HCT116 (cell line): ENCODE data around the gene PTPN18. TPM values are rescaled to one million over a fixed set of nuclear protein-coding genes. Genes with fewer than 3 reads are reported as not detected.

ENCODE experiments used
- ATAC-seq: fragments of 200-7000 bp; cut with Tn5 transposase; 2 replicates; pipeline ENCODE4 v1.9.1; 2020; ENCODE audit warnings: mild to moderate bottlenecking, moderate library complexity
- BruUV-seq: library from RNA; stranded (reverse); fragments of 400-500 nt; replicated peaks from 2 replicates; lab custom pipeline; 2021; lab: Mats Ljungman, UMichigan
- CTCF ChIA-PET: fragments of 300-600 bp; sonication (Branson Sonifier 250); formaldehyde crosslinking; loops from one replicate; lab custom pipeline; 2021; ENCODE audit warnings: antibody characterized with exemption; lab: Charles Lee
- POLR2A ChIA-PET: fragments of 300-600, 350-600 bp; sonication (Branson Sonifier 250); formaldehyde crosslinking; loops from one replicate; lab custom pipeline; 2021; ENCODE audit warnings: antibody characterized with exemption; lab: Charles Lee
- RAD21 ChIA-PET, 2 experiments: fragments of 300-600 bp; sonication (Branson Sonifier 250); formaldehyde crosslinking; loops; one replicate each; lab custom pipeline; 2023; ENCODE audit warnings: low total read pairs in 2 of 2; ENCODE audit not compliant: uncharacterized antibody in 2 of 2, unreplicated experiment in 2 of 2, low non-redundant PET in 1 of 2; lab: Charles Lee
- DNase-seq: peaks from one replicate; pipeline ENCODE4 v3.0.0-alpha.2; 2010; ENCODE audit warnings: low read depth, low spot score
- H2AFZ ChIP-seq: fragments of 200-600 bp; shearing (Covaris generic), sonication (generic); 2 replicates; pipeline ENCODE4 v1.6.1; 2017; ENCODE audit warnings: low read depth, mixed run types, mixed read lengths, antibody characterized with exemption, low read length; ENCODE audit not compliant: poor library complexity, severe bottlenecking
- H3K27ac ChIP-seq: 2 replicates; pipeline ENCODE4 v1.5.1; 2012; ENCODE audit warnings: low read depth, low read length
- H3K27me3 ChIP-seq: fragments of 200-600 bp; sonication (generic); 2 replicates; pipeline ENCODE4 v1.6.1; 2016; ENCODE audit warnings: mixed run types, low read length, mixed read lengths; ENCODE audit not compliant: insufficient read depth
- H3K36me3 ChIP-seq, 2 experiments: fragments of 200-500 bp in 1 of 2; fragments of 200-600 bp in 1 of 2; sonication (Bioruptor generic) in 1 of 2; sonication (generic) in 1 of 2; 2 replicates each; pipeline versions ENCODE4 v1.5.1 to v1.6.1; 2014 to 2016; ENCODE audit warnings: low read length in 2 of 2, inconsistent platforms in 1 of 2, mixed read lengths in 1 of 2, mixed run types in 1 of 2; ENCODE audit not compliant: insufficient read depth in 2 of 2, control insufficient read depth in 1 of 2
- H3K4me1 ChIP-seq, 2 experiments: fragments of 200-600 bp in 1 of 2; sonication (generic) in 1 of 2; 2 replicates each; pipeline versions ENCODE4 v1.5.1 to v1.6.1; 2012 to 2017; ENCODE audit warnings: low read length in 2 of 2, inconsistent platforms in 1 of 2, mild to moderate bottlenecking in 1 of 2, mixed read lengths in 1 of 2, mixed run types in 1 of 2, moderate library complexity in 1 of 2; ENCODE audit not compliant: insufficient read depth in 2 of 2, control insufficient read depth in 1 of 2
- H3K4me2 ChIP-seq: fragments of 200-600 bp; sonication (generic); 2 replicates; pipeline ENCODE4 v1.6.1; 2017; ENCODE audit warnings: mixed run types, low read length, mixed read lengths
- H3K4me3 ChIP-seq, 2 experiments: fragments of 200-600 bp in 1 of 2; sonication (generic) in 1 of 2; replicated peaks in 1 of 2; 2 replicates each; pipeline ENCODE4 v1.5.1; 2011 to 2016; ENCODE audit warnings: low read length in 2 of 2, control low read depth in 1 of 2, low read depth in 1 of 2, mild to moderate bottlenecking in 1 of 2, mixed read lengths in 1 of 2, mixed run types in 1 of 2
- H3K79me2 ChIP-seq: fragments of 200-600 bp; sonication (generic); 2 replicates; pipeline ENCODE4 v1.6.1; 2017; ENCODE audit warnings: mild to moderate bottlenecking, mixed run types, low read length, moderate library complexity, mixed read lengths; ENCODE audit not compliant: insufficient read depth
- H3K9ac ChIP-seq: fragments of 200-600 bp; sonication (generic); 2 replicates; pipeline ENCODE4 v1.6.1; 2016; ENCODE audit warnings: low read length, mixed read lengths
- H3K9me2 ChIP-seq: fragments of 200-600 bp; sonication (generic), shearing (Covaris generic); 2 replicates; pipeline ENCODE4 v1.6.1; 2017; ENCODE audit warnings: mixed run types, mild to moderate bottlenecking, moderate library complexity; ENCODE audit not compliant: insufficient read depth
- H3K9me3 ChIP-seq, 2 experiments: fragments of 200-500 bp in 1 of 2; fragments of 200-600 bp in 1 of 2; sonication (Bioruptor generic) in 1 of 2; sonication (generic) in 1 of 2; 2 replicates each; pipeline ENCODE4 v1.6.1; 2014 to 2017; ENCODE audit warnings: low read length in 2 of 2, mixed read lengths in 2 of 2, inconsistent platforms in 1 of 2, low read depth in 1 of 2, mild to moderate bottlenecking in 1 of 2, mixed run types in 1 of 2, moderate library complexity in 1 of 2; ENCODE audit not compliant: control insufficient read depth in 1 of 2, insufficient read depth in 1 of 2
- H4K20me1 ChIP-seq: fragments of 200-600 bp; sonication (generic), shearing (Covaris generic); 2 replicates; pipeline ENCODE4 v1.6.1; 2017; ENCODE audit warnings: mixed run types, mild to moderate bottlenecking, moderate library complexity; ENCODE audit not compliant: insufficient read depth
- CBX3 ChIP-seq: IDR thresholded peaks from 2 replicates; pipeline ENCODE4 v1.6.1; 2012; ENCODE audit warnings: low read depth
- CEBPB ChIP-seq: IDR thresholded peaks from 2 replicates; pipeline ENCODE4 v1.6.1; 2012; ENCODE audit warnings: low read depth
- EGR1 ChIP-seq: IDR thresholded peaks from 2 replicates; pipeline ENCODE4 v1.6.1; 2012; ENCODE audit warnings: low read depth
- ELF1 ChIP-seq: IDR thresholded peaks from 2 replicates; pipeline ENCODE4 v1.6.1; 2012; ENCODE audit warnings: low read depth, borderline replicate concordance
- EZH2 ChIP-seq: fragments of 200-600 bp; sonication (generic); IDR thresholded peaks from 2 replicates; pipeline ENCODE4 v1.6.1; 2017; ENCODE audit warnings: antibody characterized with exemption, mixed run types
- EZH2phosphoT487 ChIP-seq: fragments of 200-600 bp; IDR thresholded peaks from 2 replicates; pipeline ENCODE4 v1.6.1; 2018; ENCODE audit warnings: antibody characterized with exemption, borderline replicate concordance
- JUND ChIP-seq: IDR thresholded peaks from 2 replicates; pipeline ENCODE4 v1.6.1; 2012
- MAX ChIP-seq: IDR thresholded peaks from 2 replicates; pipeline ENCODE4 v1.6.1; 2012
- POLR2AphosphoS5 ChIP-seq: IDR thresholded peaks from 2 replicates; pipeline ENCODE4 v1.6.1; 2011; ENCODE audit warnings: mild to moderate bottlenecking, low read depth, low read length, moderate library complexity
- RAD21 ChIP-seq: IDR thresholded peaks from 2 replicates; pipeline ENCODE4 v1.6.1; 2012; ENCODE audit warnings: low read depth, mild to moderate bottlenecking
- REST ChIP-seq: IDR thresholded peaks from 2 replicates; pipeline ENCODE4 v1.6.1; 2012; ENCODE audit warnings: low read depth
- SP1 ChIP-seq: IDR thresholded peaks from 2 replicates; pipeline ENCODE4 v1.6.1; 2012; ENCODE audit warnings: low read depth
- YY1 ChIP-seq: IDR thresholded peaks from 2 replicates; pipeline ENCODE4 v1.6.1; 2011; ENCODE audit warnings: low read length, low read depth, moderate library complexity, mild to moderate bottlenecking; ENCODE audit not compliant: insufficient replicate concordance; ENCODE audit errors: extremely low read depth
- ZBTB33 ChIP-seq: IDR thresholded peaks from 2 replicates; pipeline ENCODE4 v1.6.1; 2011; ENCODE audit warnings: mild to moderate bottlenecking, low read length, moderate library complexity; ENCODE audit not compliant: insufficient replicate concordance; ENCODE audit errors: extremely low read depth
- ZFX ChIP-seq: fragments of 450-650 bp; IDR thresholded peaks from 2 replicates; pipeline ENCODE4 v1.6.1; 2017
- ZNF274 ChIP-seq: fragments of 200-500 bp; sonication (Bioruptor generic); IDR thresholded peaks from 2 replicates; pipeline ENCODE4 v1.6.1; 2014; ENCODE audit warnings: mild to moderate bottlenecking, low read depth, low read length, inconsistent platforms
- intact Hi-C: fragments of 100-400 bp; cut with micrococcal nuclease; formaldehyde crosslinking; loops from 2 replicates; pipeline ENCODE4 v1.10.0; 2022
- total RNA-seq: library from RNA; stranded (reverse); gene quantifications from one replicate; pipeline ENCODE4 v1.2.1, GENCODE V29; 2021; ENCODE audit not compliant: unreplicated experiment
- TF ChIP-seq, protein P1 (sequence below), 3 experiments: fragments of 200-600 bp in 1 of 3; sonication (generic) in 1 of 3; IDR thresholded peaks in 2 of 3; conservative IDR thresholded peaks in 1 of 3; 2 replicates each; pipeline ENCODE4 v1.5.1; 2012 to 2017; ENCODE audit warnings: low read depth in 2 of 3, low read length in 2 of 3, antibody characterized with exemption in 1 of 3, borderline replicate concordance in 1 of 3, control low read depth in 1 of 3, mild to moderate bottlenecking in 1 of 3, mixed read lengths in 1 of 3, mixed run types in 1 of 3, moderate library complexity in 1 of 3; ENCODE audit not compliant: insufficient read depth in 1 of 3
- TF ChIP-seq, protein P2 (sequence below): IDR thresholded peaks from 2 replicates; pipeline ENCODE4 v1.6.1; 2012

Gene PTPN18
- total RNA-seq, 1 experiment from 2014 or later: 52.4 TPM

DNA sequence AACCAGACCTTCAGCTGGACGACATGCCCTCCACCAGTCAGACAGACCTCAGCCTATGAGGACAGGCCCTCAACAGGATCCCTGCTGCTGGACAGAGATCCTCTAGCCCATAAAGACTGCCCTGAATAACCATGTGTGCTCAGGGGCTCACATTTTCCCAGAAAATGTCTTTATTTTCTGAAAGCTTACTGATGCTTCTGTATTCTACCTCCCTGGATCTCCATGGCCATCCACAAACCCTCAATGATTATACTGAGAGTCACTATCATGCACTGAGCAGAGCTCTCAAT, 1.8 kb upstream of the PTPN18 start:
- ATAC-seq (no peak), DNase-seq (no peak)
- no peak overlapping the region for H3K9ac ChIP-seq
- no peaks in the 10 kb centered on the region; the same call in none of the 2 replicates for H3K79me2 ChIP-seq
- CTCF ChIA-PET: no interaction called here
- H3K27ac ChIP-seq: no peak overlapping the region
- H3K4me3 ChIP-seq: no peak overlapping the region
- H3K36me3 ChIP-seq: no peaks in the 10 kb centered on the region
- intact Hi-C loops: no loop called here
- TF ChIP-seq, protein P1, sequence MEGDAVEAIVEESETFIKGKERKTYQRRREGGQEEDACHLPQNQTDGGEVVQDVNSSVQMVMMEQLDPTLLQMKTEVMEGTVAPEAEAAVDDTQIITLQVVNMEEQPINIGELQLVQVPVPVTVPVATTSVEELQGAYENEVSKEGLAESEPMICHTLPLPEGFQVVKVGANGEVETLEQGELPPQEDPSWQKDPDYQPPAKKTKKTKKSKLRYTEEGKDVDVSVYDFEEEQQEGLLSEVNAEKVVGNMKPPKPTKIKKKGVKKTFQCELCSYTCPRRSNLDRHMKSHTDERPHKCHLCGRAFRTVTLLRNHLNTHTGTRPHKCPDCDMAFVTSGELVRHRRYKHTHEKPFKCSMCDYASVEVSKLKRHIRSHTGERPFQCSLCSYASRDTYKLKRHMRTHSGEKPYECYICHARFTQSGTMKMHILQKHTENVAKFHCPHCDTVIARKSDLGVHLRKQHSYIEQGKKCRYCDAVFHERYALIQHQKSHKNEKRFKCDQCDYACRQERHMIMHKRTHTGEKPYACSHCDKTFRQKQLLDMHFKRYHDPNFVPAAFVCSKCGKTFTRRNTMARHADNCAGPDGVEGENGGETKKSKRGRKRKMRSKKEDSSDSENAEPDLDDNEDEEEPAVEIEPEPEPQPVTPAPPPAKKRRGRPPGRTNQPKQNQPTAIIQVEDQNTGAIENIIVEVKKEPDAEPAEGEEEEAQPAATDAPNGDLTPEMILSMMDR (IDR thresholded peaks at IDR 0.05 in 2 of 3, conservative IDR thresholded peaks at IDR 0.05 in 1 of 3; ENCODE audit: borderline replicate concordance in 1 of 3, insufficient read depth in 1 of 3, low read depth in 2 of 3, low read length in 2 of 3): no peak
- no peak for TF ChIP-seq EZH2phosphoT487
- TF ChIP-seq RAD21: no peak
- TF ChIP-seq CBX3: no peak
- TF ChIP-seq POLR2AphosphoS5: no peak
- no peak for TF ChIP-seq CEBPB
- no peak for TF ChIP-seq ZFX
- no peak for TF ChIP-seq SP1
- no peak for TF ChIP-seq EGR1
- TF ChIP-seq EZH2: no peak
- TF ChIP-seq MAX: no peak
- TF ChIP-seq, protein P2, sequence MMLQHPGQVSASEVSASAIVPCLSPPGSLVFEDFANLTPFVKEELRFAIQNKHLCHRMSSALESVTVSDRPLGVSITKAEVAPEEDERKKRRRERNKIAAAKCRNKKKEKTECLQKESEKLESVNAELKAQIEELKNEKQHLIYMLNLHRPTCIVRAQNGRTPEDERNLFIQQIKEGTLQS: no peak
- no peak for TF ChIP-seq YY1
- TF ChIP-seq JUND: no peak
- no peak for TF ChIP-seq REST
- TF ChIP-seq ELF1: no peak
- no peak for TF ChIP-seq ZBTB33
- TF ChIP-seq ZNF274: no peak
- H2AFZ ChIP-seq: no peak overlapping the region
- no peaks in the 10 kb centered on the region for H3K27me3 ChIP-seq
- H3K9me2 ChIP-seq: no peaks in the 10 kb centered on the region
- RAD21 ChIA-PET: interaction anchor here in 1 of 2 experiments (1.1 kb wide), 1 partner anchor 12 kb away, joined by 3 read pairs; the partner anchor contains the start of gene IMP4
- peaks cover 0 to 19% of the 10 kb centered on the region in 2 experiments; a peak in 2 of 4 replicates for H3K4me1 ChIP-seq
- POLR2A ChIA-PET: no interaction called here
- no peaks in the 10 kb centered on the region for H3K9me3 ChIP-seq
- no peak overlapping the region for H3K4me2 ChIP-seq
- no peaks in the 10 kb centered on the region for H4K20me1 ChIP-seq
- BruUV-seq: no TSS peak
